ENCODE results near the gene PRDX3. TPM values are rescaled to one million over a fixed set of nuclear protein-coding genes. Genes with fewer than 3 reads are reported as not detected.
"Not testable (repeated sequence)": the region's sequence is repeated elsewhere in the genome, so short reads cannot be mapped to it uniquely, and the experiment has no call there.

Gene PRDX3
- total RNA-seq, 2 donors from 2014 or later, result 123 to 167 TPM

- Histone ChIP-seq H3K27me3 (replicated peaks; ENCODE audit: insufficient read depth) (no peaks in the 10 kb centered on the region), H3K27ac (no peak overlapping the region), H3K9me3 (no peaks in the 10 kb centered on the region), H3K36me3 (no peaks in the 10 kb centered on the region), H3K4me3 (no peak overlapping the region), H3K4me1 (replicated peaks) (no peaks in the 10 kb centered on the region)
- DNase-seq (ENCODE audit: low spot score), result no peak
- TF ChIP-seq POLR2AphosphoS5 (IDR thresholded peaks at IDR 0.05) (no peak), POLR2A (IDR thresholded peaks at IDR 0.05) (no peak)
- TF ChIP-seq, protein P1, sequence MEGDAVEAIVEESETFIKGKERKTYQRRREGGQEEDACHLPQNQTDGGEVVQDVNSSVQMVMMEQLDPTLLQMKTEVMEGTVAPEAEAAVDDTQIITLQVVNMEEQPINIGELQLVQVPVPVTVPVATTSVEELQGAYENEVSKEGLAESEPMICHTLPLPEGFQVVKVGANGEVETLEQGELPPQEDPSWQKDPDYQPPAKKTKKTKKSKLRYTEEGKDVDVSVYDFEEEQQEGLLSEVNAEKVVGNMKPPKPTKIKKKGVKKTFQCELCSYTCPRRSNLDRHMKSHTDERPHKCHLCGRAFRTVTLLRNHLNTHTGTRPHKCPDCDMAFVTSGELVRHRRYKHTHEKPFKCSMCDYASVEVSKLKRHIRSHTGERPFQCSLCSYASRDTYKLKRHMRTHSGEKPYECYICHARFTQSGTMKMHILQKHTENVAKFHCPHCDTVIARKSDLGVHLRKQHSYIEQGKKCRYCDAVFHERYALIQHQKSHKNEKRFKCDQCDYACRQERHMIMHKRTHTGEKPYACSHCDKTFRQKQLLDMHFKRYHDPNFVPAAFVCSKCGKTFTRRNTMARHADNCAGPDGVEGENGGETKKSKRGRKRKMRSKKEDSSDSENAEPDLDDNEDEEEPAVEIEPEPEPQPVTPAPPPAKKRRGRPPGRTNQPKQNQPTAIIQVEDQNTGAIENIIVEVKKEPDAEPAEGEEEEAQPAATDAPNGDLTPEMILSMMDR (IDR thresholded peaks at IDR 0.05), result no peak
- intact Hi-C loops (cut with DNase I), result no loop called here
- WGBS, result 73% methylated on average over 4 of the region's 4 CpGs
Observed at GRCh38 chr10:119191881-119192280, 13.3 kb upstream of the PRDX3 start.

DNA sequence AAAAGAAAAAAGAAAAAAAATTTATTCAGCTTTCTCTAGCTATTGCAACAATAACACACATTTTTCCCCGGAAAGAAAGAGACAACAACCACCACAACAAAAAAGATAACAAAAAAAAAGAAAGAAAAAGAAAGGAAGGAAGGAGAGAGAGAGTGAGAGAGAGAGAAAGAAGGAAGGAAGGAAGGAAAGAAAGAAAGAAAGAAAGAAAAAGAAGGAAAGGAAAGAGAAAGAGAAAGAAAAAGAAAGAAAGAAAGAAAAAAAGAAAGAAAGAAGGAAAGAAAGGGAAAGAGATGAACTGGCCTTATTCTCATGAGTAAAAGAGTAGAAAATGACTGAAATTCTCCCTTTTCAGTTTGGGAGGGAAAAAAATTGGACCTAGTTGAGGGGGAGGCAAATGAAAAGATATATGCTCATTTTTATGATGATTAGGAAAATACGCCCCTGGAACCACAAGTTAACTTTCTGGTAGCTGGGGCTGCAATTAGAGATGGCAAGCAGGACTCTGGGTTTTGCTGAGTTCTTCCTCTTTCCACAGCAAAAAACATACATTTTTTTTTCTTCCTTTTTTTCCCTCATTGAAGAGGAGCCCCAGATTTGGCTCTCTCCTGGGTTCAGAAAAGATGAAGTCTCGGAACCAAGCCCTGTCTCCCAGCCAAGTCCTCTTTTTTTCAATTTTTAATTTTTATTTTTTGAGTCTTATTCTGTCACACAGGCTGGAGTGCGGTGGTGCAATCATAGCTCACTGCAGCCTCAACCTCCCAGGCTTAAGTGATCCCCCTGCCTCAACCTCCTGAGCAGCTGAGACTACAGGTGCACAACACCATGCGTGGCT is 12.6 kb upstream of the PRDX3 start:
- TF ChIP-seq POLR2A (IDR thresholded peaks at IDR 0.05), result no peak
- TF ChIP-seq, protein P1 (IDR thresholded peaks at IDR 0.05), result no peak
- TF ChIP-seq POLR2AphosphoS5 (IDR thresholded peaks at IDR 0.05), result no peak

GRCh38 chr10:119190353-119190752 is 11.7 kb upstream of the PRDX3 start:
- intact Hi-C loops (cut with DNase I), result no loop called here
- WGBS, result 81% methylated on average over 4 of the region's 4 CpGs
- H3K27ac ChIP-seq, result no peak overlapping the region
- no peak for DNase-seq (ENCODE audit: low spot score)
- H3K27me3 ChIP-seq (replicated peaks; ENCODE audit: insufficient read depth), result no peaks in the 10 kb centered on the region
- H3K4me3 ChIP-seq, result no peak overlapping the region
- H3K4me1 ChIP-seq (replicated peaks), result no peaks in the 10 kb centered on the region
- TF ChIP-seq POLR2AphosphoS5 (IDR thresholded peaks at IDR 0.05) (no peak), POLR2A (IDR thresholded peaks at IDR 0.05) (no peak)
- no peaks in the 10 kb centered on the region for H3K36me3 ChIP-seq
- H3K9me3 ChIP-seq, result no peaks in the 10 kb centered on the region

More for the DNA sequence above, 12.6 kb upstream of the PRDX3 start:
- H3K27me3 ChIP-seq (replicated peaks; ENCODE audit: insufficient read depth), result no peaks in the 10 kb centered on the region
- no peaks in the 10 kb centered on the region for H3K36me3 ChIP-seq
- WGBS, result 55% methylated on average over 5 of the region's 5 CpGs
- intact Hi-C loops (cut with DNase I), result no loop called here
- no peak for DNase-seq (ENCODE audit: low spot score)
- H3K27ac ChIP-seq, result no peak overlapping the region
- H3K4me1 ChIP-seq (replicated peaks), result no peaks in the 10 kb centered on the region
- H3K9me3 ChIP-seq, result no peaks in the 10 kb centered on the region
- H3K4me3 ChIP-seq, result no peak overlapping the region

- DNase-seq (ENCODE audit: low spot score), result no peak
- H3K9me3 ChIP-seq, result no peaks in the 10 kb centered on the region
- no peak overlapping the region for H3K4me3 ChIP-seq
- no peaks in the 10 kb centered on the region for H3K27me3 ChIP-seq (replicated peaks; ENCODE audit: insufficient read depth)
- 70% methylated on average over 3 of the region's 3 CpGs for WGBS
- H3K36me3 ChIP-seq, result no peaks in the 10 kb centered on the region
- TF ChIP-seq POLR2A (IDR thresholded peaks at IDR 0.05), result no peak
- TF ChIP-seq POLR2AphosphoS5 (IDR thresholded peaks at IDR 0.05), result no peak
- TF ChIP-seq, protein P1 (IDR thresholded peaks at IDR 0.05), result no peak
- H3K4me1 ChIP-seq (replicated peaks), result no peaks in the 10 kb centered on the region
- intact Hi-C loops (cut with DNase I), result no loop called here
- H3K27ac ChIP-seq, result no peak overlapping the region
Observed at GRCh38 chr10:119189811-119190282, 11.2 kb upstream of the PRDX3 start.

DNA sequence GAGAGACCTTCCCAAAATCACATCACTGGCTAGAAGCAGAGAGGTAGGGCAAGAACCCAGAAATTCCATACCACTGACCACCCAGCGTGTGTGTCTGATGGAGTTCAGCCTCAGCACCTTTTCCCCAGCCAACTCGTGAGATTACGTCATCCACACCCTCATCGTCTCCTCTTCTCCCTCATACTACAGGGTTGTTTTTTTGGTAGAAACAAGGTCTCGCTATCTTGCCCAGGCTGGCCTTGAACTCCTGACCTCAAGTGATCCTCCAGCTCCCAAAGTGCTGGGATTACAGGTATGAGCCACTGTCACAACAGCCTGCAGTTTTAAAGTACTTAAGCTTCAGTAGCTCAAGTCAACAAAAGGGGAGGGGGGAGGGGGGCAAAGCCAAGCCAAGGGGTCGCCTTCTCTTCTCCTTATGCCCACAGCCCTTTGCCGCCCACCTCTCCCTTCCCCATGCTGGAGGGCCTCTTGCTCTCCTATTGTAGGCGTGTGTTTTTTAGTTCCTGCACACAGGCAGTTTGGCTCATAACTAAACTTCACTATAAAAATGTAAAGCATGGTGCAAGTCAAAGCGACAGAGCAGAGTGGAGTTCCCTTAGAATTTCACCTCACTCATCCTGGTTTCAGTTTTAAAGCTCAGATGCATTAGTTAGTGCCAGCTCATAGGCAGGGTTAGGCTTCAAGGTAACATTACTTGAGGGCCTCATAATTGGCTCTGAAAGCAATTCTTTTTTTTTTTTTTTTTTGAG is 5.2 kb upstream of the PRDX3 start:
- intact Hi-C loops (cut with DNase I), result no loop called here
- DNase-seq (ENCODE audit: low spot score), result no peak
- Histone ChIP-seq H3K36me3 (no peaks in the 10 kb centered on the region), H3K4me1 (replicated peaks) (no peaks in the 10 kb centered on the region), H3K4me3 (no peak overlapping the region), H3K27ac (no peak overlapping the region), H3K27me3 (replicated peaks; ENCODE audit: insufficient read depth) (no peaks in the 10 kb centered on the region), H3K9me3 (no peaks in the 10 kb centered on the region)
- WGBS, result 78% methylated on average over 9 of the region's 9 CpGs
- TF ChIP-seq, protein P1 (IDR thresholded peaks at IDR 0.05), result no peak
- no peak for TF ChIP-seq POLR2AphosphoS5 (IDR thresholded peaks at IDR 0.05)
- no peak for TF ChIP-seq POLR2A (IDR thresholded peaks at IDR 0.05)

- H3K4me3 ChIP-seq; H3K9me3 ChIP-seq; intact Hi-C loops (cut with DNase I); H3K36me3 ChIP-seq; H3K4me1 ChIP-seq (replicated peaks); H3K27ac ChIP-seq; H3K27me3 ChIP-seq (replicated peaks; ENCODE audit: insufficient read depth); DNase-seq (ENCODE audit: low spot score): not testable (repeated sequence)
- 97% methylated on average over 7 of the region's 7 CpGs for WGBS
Observed at GRCh38 chr10:119180850-119181400, 2.3 kb upstream of the PRDX3 start.
